ENCODE data around the gene FOXD4L1.
"Not testable (repeated sequence)": the region's sequence is repeated elsewhere in the genome, so short reads cannot be mapped to it uniquely, and the experiment has no call there.

Gene FOXD4L1

DNA sequence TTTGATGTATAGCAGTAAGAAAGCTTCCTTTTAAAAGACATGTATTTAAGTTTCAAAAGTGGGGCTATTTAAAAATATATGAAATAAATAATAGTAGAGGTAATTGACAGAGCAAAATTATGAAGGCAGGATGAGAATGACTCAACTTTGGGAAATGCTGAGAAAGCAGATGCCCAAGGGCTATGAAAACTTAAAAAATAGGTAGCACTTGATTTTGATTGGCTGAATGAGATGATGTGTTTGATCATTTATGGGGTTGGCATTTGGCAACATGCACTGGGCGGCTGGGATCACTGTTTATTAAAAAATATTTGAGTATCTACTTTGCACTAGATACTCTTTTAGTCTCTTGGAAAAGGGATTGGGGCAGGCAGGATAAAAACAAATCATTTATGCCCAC is 26.5 kb downstream of the FOXD4L1 start:
- DNase-seq (ENCODE audit: low read depth in 3 of 3) = not testable (repeated sequence)

DNA sequence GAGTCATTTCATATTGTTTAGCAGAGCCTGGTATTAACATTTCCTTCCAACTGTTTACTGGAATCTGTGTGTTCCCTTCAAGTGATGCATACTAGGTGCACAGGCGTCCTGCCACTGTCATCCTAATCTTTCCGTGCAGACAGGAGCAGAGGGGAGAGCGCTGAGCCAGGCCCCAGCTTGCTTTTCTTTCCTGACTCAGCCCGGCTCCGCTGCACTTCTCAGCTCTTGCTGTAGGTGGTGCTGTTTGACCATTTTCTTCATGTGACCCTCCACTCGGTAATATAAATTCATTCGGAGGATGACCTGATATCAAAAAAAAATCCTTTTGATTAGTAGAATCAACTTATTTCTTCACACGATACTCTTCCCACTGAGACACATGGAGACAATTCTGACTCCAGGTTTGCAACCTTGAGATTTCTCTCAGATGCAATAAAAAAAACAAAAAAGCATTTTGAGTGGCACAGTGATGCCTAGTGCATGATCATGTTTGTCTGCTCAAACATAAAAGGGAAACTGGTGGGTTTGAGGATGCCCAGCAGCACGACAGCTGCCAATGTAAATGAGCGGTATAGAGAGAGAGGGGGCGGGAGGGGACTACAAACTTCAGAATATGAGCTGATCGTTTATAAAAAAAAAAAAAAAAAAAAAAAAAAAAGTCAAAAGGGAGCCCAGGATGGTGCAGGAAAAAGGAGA is 29.0 kb downstream of the FOXD4L1 start:
- not testable (repeated sequence) for DNase-seq (ENCODE audit: low read depth in 3 of 3)

DNA sequence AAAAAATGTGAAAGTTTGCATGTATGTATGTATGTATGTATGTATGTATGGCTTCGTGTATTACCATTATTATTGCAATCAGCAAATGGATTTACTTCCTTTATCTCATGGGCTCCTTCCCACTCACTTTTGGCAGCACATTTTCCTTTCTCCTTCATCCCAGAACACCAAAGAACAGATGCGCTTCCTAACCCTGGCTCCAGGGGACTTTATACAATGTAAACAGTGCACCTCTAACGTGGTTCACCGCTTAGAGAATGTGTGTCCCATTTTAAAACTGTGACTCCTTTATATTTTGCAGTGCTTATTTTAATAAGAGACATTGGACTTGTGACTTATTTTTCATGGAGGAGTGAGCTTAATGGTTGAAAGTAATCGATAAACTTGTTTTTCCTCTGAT is 29.7 kb downstream of the FOXD4L1 start:
- not testable (repeated sequence) for DNase-seq (ENCODE audit: low read depth in 3 of 3)

DNA sequence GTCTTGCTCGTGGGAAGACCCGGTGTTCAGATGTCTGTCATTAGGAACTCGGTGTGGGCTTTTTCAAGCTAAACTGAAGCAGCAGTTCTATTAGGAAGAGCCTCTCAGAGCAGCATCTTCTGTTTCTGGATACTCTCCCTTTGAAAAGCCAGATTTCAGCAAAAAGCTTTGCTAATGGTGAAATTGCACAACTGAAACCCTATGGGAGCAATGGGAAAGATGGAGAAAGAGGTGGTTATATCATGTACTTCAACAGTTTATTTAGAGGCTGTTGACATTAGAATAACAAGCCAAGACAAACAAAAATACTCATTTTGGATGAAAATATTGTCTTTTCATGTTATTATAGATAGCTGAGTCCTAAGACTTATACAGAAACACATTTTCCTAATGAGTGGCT is 30.4 kb downstream of the FOXD4L1 start:
- DNase-seq (ENCODE audit: low read depth in 3 of 3) = not testable (repeated sequence)

DNA sequence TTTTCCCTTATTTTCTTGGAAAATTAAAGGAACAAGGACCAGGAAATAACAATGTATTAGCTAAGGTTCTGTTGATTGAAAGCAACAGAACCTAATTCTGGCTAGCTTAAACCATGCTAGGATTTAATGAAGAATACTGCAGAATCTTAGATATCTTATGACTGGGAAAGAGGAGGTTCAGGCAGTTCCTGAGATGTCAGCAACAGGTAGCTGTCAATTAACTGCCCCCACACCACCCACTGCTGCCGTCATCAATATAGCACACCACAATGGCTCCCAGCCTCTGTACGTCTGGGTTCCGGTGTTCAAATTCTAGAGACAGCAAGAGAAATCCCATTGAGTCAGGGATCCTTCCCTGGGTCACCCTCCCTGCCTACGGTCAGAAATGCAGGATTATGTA is 34.5 kb downstream of the FOXD4L1 start:
- DNase-seq (ENCODE audit: low read depth in 3 of 3) = not testable (repeated sequence)

DNA sequence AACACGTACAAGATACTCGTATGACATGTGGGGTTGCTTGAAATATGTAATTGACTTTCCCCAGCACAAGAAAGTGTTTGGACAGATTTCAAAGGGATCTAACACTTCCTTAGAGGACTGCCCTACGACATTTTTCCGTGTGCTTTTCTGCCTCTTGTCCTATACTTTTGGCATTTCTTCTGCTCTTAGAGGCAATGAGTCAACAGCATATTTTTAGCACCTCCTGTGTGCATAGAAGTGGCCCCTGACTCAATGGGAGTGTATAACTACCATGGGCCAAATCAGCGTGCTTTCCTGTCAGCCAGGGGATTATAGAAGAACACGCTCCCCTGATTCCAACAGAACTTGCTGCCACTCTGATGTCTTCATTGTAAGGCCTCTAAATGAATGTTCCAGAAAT is 38.1 kb downstream of the FOXD4L1 start:
- not testable (repeated sequence) for DNase-seq (ENCODE audit: low read depth in 3 of 3)

DNA sequence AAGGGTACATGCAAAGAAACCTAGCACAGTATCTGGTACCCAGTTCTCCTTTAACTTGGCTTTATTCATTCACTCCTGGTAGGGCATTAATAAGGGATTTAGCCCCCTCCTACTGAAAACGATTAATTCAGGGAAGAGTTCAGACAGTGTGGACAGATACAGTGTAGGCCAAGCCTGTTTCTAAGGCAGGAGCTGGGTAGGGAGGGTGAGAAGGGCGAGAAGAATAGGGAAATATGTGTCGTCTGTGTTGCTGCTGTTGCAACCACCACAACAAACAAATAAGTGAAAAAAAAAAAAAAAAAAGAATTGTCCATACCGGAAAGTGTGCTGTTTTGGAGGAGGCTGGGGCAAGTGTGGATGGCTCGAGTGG is 42.4 kb downstream of the FOXD4L1 start:
- DNase-seq (ENCODE audit: low read depth in 3 of 3) = not testable (repeated sequence)

DNA sequence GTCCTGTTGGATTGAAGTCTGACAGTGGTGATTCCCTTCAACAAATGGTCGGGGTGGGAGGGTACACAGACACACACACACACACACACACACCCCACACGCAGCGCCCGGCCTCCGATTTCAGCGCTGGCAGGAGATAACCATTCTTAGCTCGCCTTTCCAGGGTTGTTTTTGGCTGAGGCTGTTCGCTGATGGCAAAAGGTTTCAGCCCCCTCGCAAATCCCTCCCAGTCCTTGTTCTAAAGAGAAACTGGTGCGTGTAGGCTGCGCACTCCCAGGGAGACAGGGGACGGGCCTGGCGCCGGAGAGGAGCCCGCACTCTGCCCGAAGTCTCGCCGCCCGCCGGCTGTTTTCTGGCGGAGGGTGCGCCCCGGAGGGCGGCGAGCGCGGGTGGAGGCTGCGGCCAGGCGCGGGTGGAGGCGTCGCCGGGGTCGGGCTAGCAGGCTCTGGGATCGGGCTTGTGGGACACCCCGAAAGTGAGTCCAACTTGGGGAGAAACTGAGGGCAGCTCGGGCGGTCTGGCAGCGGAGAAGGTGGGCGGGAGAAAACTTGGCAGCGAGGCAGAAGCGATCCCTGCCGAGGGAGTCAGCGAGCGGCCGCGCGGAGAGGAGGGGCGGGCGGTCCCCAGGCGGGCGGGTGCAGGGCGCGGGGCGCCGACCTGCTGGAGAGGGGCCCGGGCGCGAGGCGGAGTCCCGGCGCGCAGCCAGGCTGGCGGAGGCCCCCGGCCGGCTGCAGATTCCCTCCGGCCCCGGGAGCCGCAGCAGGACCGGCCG is 42.9 kb downstream of the FOXD4L1 start:
- peak in 1 of 3 experiments; percentile 17 for DNase-seq (ENCODE audit: low read depth in 3 of 3)

DNA sequence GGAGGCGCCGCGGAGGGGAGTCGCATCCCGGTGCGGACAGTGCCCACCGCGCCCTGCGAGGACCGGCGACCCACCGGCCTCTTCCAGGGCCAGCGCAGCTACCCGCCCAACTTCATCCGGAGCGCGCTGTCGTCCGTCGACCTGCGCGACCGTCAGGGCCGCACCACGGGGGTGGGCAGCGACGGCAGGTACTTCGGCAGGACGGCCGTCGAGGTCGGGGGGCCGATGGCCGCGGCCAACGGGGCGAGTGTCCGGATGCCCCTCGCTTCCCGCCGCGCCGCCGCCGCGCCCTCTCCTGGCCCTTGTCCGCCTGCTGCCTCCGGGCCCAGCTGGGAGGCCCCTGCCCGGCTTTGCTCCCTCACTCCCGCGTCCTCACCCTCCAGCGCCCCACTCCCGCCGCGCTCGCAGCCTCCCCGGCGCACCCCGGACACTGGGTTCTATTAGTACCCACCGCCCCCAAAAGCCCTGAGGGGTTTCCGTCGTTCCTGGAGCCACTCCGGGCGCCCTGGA is 43.6 kb downstream of the FOXD4L1 start:
- DNase-seq (ENCODE audit: low read depth in 3 of 3) = not testable (repeated sequence)

DNA sequence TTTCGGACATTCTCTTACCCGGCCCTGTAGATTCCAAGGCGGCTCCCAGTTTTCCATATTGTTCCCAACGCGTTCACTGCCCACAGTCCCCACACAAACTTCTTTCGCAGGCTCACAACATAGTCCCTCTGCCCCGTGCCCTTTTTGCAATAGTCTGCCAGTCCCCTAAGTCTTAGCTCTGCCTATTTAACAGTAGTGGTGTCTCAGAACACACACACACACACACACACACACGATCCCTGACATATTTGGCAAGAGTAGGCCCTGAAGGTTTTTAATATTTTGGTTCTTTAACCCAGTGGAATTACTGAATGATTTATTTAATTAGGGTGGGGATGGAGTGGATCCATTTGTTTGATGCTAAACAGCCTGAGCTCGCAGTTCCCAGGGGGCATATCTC is 44.1 kb downstream of the FOXD4L1 start:
- not testable (repeated sequence) for DNase-seq (ENCODE audit: low read depth in 3 of 3)

Measured in stimulated activated CD4-positive, alpha-beta T cell treated with anti-CD3 and anti-CD28 coated beads, TNF-alpha, amount 100 ng/mL, for 24 hours (primary cell).